ENCODE results near the gene METTL23.
"Not testable (repeated sequence)": the region's sequence is repeated elsewhere in the genome, so short reads cannot be mapped to it uniquely, and the experiment has no call there.

The METTL23 gene

DNA sequence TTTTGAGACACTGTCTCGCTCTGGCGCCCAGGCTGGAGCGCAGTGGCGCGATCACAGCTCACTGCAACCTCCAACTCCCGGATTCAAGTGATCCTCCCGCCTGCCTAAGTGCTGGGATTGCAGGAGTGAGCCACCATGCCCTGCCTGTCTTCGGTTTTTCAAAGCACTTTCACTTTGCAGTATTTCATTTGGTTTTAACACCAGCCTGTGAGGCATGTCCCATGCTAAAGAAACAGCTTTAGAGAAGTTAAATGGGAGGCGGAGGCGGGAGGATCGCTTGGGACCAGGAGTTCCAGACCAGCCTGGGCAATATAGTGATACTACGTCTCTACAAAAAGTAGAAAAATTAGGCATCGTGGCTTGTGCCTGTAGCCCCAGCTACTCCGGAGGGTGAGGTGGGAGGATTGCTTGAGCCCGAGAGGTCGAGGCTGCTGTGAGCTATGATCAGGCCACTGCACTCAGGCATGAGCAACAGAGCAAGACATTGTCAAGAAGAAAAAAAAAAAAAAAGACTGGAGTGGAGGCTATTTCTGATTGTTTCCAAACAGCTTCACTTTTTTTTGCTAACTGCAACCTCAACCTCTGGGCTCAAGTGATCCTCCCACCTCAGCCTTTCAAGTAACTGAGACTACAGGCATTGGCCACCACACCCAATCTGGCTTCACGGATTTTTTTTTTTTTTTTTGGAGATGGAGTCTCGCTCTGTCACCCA lies 1.3 kb downstream of the METTL23 start:
- peak overlapping the region; percentile 98 for H3K4me3 ChIP-seq (ENCODE audit: insufficient read depth, low read length, poor library complexity, severe bottlenecking)
- H3K79me2 ChIP-seq (ENCODE audit: insufficient read depth, low read length): peaks cover 76% of the 10 kb centered on the region
- H3K36me3 ChIP-seq (ENCODE audit: low read length): peaks cover 17% of the 10 kb centered on the region
- H3K27me3 ChIP-seq (ENCODE audit: low read length): no peaks in the 10 kb centered on the region
- peak overlapping the region; percentile 100 for H3K9ac ChIP-seq (ENCODE audit: low read length)
- H2AFZ ChIP-seq (ENCODE audit: low read depth, low read length, severe bottlenecking): no peak overlapping the region
- peak overlapping the region; percentile 99 for H3K4me2 ChIP-seq (ENCODE audit: low read depth, low read length, poor library complexity, severe bottlenecking)
- peak overlapping the region; percentile 100 for H3K27ac ChIP-seq (ENCODE audit: low read depth, low read length)
- TF ChIP-seq EZH2phosphoT487 (conservative IDR thresholded peaks at IDR 0.05; ENCODE audit: low read length) (no peak), CTCF (IDR thresholded peaks at IDR 0.05; ENCODE audit: insufficient read depth, low read length, poor library complexity, severe bottlenecking) (no peak)
- peaks cover 47% of the 10 kb centered on the region for H3F3A ChIP-seq (ENCODE audit: insufficient read depth)
- no peaks in the 10 kb centered on the region for H3K9me3 ChIP-seq (ENCODE audit: insufficient read depth, low read length)
- H4K20me1 ChIP-seq (ENCODE audit: low read depth, low read length): no peaks in the 10 kb centered on the region
- H3K9me2 ChIP-seq (replicated peaks; ENCODE audit: insufficient read depth, low read length): no peaks in the 10 kb centered on the region

- Histone ChIP-seq H3K27ac (ENCODE audit: low read depth, low read length) (peak overlapping the region; percentile 94), H4K20me1 (ENCODE audit: low read depth, low read length) (peaks cover 19% of the 10 kb centered on the region), H3F3A (ENCODE audit: insufficient read depth) (peaks cover 77% of the 10 kb centered on the region), H3K36me3 (ENCODE audit: low read length) (peaks cover 49% of the 10 kb centered on the region), H3K4me2 (ENCODE audit: low read depth, low read length, poor library complexity, severe bottlenecking) (peak overlapping the region; percentile 98), H3K79me2 (ENCODE audit: insufficient read depth, low read length) (peaks cover 89% of the 10 kb centered on the region)
- H3K27me3 ChIP-seq (ENCODE audit: low read length); H3K9me2 ChIP-seq (replicated peaks; ENCODE audit: insufficient read depth, low read length); H3K9me3 ChIP-seq (ENCODE audit: insufficient read depth, low read length); H3K9ac ChIP-seq (ENCODE audit: low read length); H3K4me3 ChIP-seq (ENCODE audit: insufficient read depth, low read length, poor library complexity, severe bottlenecking); H2AFZ ChIP-seq (ENCODE audit: low read depth, low read length, severe bottlenecking): not testable (repeated sequence)
Measured at GRCh38 chr17:76731800-76732733, 5.4 kb downstream of the METTL23 start.

DNA sequence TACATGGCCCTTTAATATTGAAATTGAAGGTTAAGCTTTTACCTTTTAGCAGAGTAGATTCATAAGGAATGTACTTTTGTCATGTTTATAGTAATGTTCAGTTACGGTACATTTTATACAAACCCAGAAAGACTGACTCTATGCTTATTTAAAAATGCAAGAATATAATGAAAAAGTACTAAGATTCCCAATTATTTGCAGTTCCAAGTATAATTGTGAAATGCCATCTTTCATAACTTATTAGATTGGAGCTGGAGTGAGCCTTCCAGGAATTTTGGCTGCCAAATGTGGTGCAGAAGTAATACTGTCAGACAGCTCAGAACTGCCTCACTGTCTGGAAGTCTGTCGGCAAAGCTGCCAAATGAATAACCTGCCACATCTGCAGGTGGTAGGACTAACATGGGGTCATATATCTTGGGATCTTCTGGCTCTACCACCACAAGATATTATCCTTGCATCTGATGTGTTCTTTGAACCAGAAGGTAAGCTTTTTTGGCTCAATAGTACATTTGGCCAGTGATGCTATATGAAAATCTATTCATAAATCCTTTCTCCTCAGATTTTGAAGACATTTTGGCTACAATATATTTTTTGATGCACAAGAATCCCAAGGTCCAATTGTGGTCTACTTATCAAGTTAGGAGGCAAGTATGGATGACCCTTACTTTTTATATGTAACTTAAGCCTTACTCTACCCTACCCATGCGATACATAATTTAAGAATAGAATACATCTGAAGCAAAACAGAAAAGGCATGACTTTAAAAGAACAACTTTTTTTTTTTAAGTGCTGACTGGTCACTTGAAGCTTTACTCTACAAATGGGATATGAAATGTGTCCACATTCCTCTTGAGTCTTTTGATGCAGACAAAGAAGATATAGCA lies 6.3 kb downstream of the METTL23 start:
- Histone ChIP-seq H3K9me2 (replicated peaks; ENCODE audit: insufficient read depth, low read length) (no peaks in the 10 kb centered on the region), H3K4me2 (ENCODE audit: low read depth, low read length, poor library complexity, severe bottlenecking) (peak overlapping the region; percentile 98), H2AFZ (ENCODE audit: low read depth, low read length, severe bottlenecking) (no peak overlapping the region), H3K27ac (ENCODE audit: low read depth, low read length) (peak overlapping the region; percentile 94), H3K27me3 (ENCODE audit: low read length) (no peaks in the 10 kb centered on the region), H3K4me3 (ENCODE audit: insufficient read depth, low read length, poor library complexity, severe bottlenecking) (no peak overlapping the region), H3K36me3 (ENCODE audit: low read length) (peaks cover 49% of the 10 kb centered on the region), H3K9me3 (ENCODE audit: insufficient read depth, low read length) (no peaks in the 10 kb centered on the region), H3F3A (ENCODE audit: insufficient read depth) (peaks cover 68% of the 10 kb centered on the region), H3K9ac (ENCODE audit: low read length) (0 out of 2 replicates have a peak overlapping the region, but pooled peaks have one; percentile 100), H4K20me1 (ENCODE audit: low read depth, low read length) (peaks cover 19% of the 10 kb centered on the region), H3K79me2 (ENCODE audit: insufficient read depth, low read length) (peaks cover 81% of the 10 kb centered on the region)
- no peak for TF ChIP-seq CTCF (IDR thresholded peaks at IDR 0.05; ENCODE audit: insufficient read depth, low read length, poor library complexity, severe bottlenecking)
- no peak for TF ChIP-seq EZH2phosphoT487 (conservative IDR thresholded peaks at IDR 0.05; ENCODE audit: low read length)
